GM10248 (cell line): ENCODE data around the gene GPR146.

ENCODE experiments used
- CTCF ChIA-PET: fragments of 300-600 bp; sonication (Branson Sonifier 250); formaldehyde crosslinking; extraction: SDS; loops from one replicate; lab custom pipeline; 2021; ENCODE audit warnings: antibody characterized with exemption; lab: Yijun Ruan, JAX
- POLR2A ChIA-PET: fragments of 350-650 bp; sonication (Branson Sonifier 250); formaldehyde crosslinking; extraction: SDS; loops from one replicate; lab custom pipeline; 2020; ENCODE audit warnings: antibody characterized with exemption; lab: Yijun Ruan, JAX
- DNase-seq: peaks from one replicate; pipeline ENCODE4 v3.0.0; 2012; ENCODE audit errors: extremely low spot score
- CTCF ChIP-seq: IDR thresholded peaks from 2 replicates; pipeline ENCODE4 v1.5.1; 2012; ENCODE audit warnings: mild to moderate bottlenecking, low read depth; ENCODE audit errors: extremely low read depth, missing control alignments, control extremely low read depth

The GPR146 gene

DNA sequence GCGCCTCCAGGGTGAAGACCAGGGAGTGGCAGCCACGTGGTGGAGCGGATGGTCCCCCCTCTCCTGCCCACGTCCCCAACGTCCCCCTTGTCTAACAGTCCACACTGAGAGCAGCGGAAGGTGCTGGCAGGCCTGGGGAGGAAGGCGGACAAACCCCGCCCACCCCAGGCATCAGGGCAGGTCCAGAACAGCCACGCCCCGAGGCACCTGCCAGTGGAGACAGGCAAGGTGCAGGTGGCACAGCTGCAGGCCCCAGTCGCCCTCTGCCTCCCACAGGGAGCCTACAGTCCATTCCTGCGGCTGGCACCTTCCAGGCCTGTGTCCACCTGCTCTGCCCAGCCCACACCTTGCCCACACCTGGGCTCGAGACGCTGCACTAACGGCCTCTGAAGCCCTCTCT is 36.4 kb upstream of the GPR146 start:
- CTCF ChIA-PET, result interaction anchor here (0.9 to 1.4 kb wide), 3 partner anchors 15 to 58 kb away, joined by 3 to 5 read pairs (median 3); no protein-coding TSS in a partner anchor
- no peak for DNase-seq
- TF ChIP-seq CTCF, result no peak
- POLR2A ChIA-PET, result no interaction called here

- no peak for TF ChIP-seq CTCF
- CTCF ChIA-PET, result interaction anchor here (0.9 to 1.4 kb wide), 2 partner anchors 16 to 47 kb away, joined by 3 to 5 read pairs; no protein-coding TSS in a partner anchor
- DNase-seq, result no peak
- POLR2A ChIA-PET, result no interaction called here
Observed at GRCh38 chr7:1008733-1009363, 35.5 kb upstream of the GPR146 start.

GRCh38 chr7:1009747-1010146 is 34.6 kb upstream of the GPR146 start:
- no peak for DNase-seq
- POLR2A ChIA-PET, result no interaction called here
- no peak for TF ChIP-seq CTCF
- CTCF ChIA-PET, result interaction anchor here (0.6 kb wide), 1 partner anchor 167 kb away, joined by 3 read pairs; no protein-coding TSS in a partner anchor

- POLR2A ChIA-PET, result no interaction called here
Observed at GRCh38 chr7:1010226-1010625, 34.1 kb upstream of the GPR146 start.

GRCh38 chr7:1011297-1012003 is 32.9 kb upstream of the GPR146 start:
- no peak for DNase-seq
- ChIA-PET POLR2A (no interaction called here), CTCF (interaction anchor here (1.5 to 3.4 kb wide), 3 partner anchors 17 to 54 kb away, joined by 3 to 17 read pairs (median 11); partner anchors contain the start of gene GPR146)
- TF ChIP-seq CTCF, result no peak

More at GRCh38 chr7:1010226-1010625, 34.1 kb upstream of the GPR146 start:
- DNase-seq, result no peak
- no peak for TF ChIP-seq CTCF
- CTCF ChIA-PET, result interaction anchor here (0.6 kb wide), 1 partner anchor 167 kb away, joined by 3 read pairs; no protein-coding TSS in a partner anchor

DNA sequence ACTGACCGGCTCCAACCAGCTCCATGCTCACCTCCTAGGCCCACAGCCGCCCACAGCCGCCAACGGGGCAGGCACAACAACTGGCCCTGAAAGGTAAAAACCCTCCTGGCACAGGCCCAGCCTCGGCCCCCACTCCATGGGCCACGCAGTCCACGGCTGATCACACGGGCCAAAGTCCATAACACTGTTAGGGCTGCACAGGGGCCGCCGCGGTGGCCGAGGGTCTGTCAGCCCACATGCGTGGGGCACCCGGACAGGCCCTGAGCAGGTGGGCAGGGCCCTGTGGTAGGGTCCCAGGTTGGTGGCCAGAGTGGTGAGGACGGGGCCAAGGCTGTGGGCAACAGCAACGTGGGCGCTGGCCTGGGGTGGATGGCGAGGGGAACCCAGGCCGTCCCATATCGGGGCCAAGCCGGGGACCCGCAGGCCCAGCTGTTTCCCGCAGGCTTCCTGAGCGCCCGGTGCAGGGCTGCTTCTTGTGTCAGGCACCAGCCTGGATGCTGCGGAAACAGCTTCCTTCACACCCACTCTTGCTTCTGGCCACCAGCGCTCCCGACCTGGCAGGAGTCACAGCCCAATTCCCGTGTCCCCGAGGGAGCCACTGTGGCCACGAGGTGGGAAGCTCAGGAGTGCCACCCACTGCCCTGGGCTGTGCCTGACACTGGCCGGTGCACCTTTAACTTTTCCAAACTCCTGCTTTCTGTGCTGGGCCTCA is 32.2 kb upstream of the GPR146 start:
- ChIA-PET POLR2A (interaction anchor here (0.6 kb wide), 1 partner anchor 137 kb away, joined by 3 read pairs; no protein-coding TSS in a partner anchor), CTCF (interaction anchor here (1.5 to 3.4 kb wide), 3 partner anchors 18 to 53 kb away, joined by 3 to 17 read pairs (median 11); partner anchors contain the start of gene GPR146)
- no peak for TF ChIP-seq CTCF
- no peak for DNase-seq
